OCI-LY3 (cell line): Measurements from ENCODE around the gene HHAT.

Experiments used
- H2AFZ ChIP-seq: fragments of 200-600, 300-600 bp; shearing (Covaris generic); 2 replicates; pipeline ENCODE4 v1.6.0; 2014; ENCODE audit warnings: antibody characterized with exemption, low read depth, low read length
- H3K27ac ChIP-seq: fragments of 200-600, 300-600 bp; sonication (generic); 2 replicates; pipeline ENCODE4 v1.5.1; 2014; ENCODE audit warnings: mild to moderate bottlenecking, low read length, moderate library complexity, mixed read lengths
- H3K27me3 ChIP-seq: fragments of 200-600, 300-600 bp; sonication (generic); 2 replicates; pipeline ENCODE4 v1.6.1; 2014; ENCODE audit warnings: low read depth, low read length, mixed read lengths
- H3K36me3 ChIP-seq: fragments of 200-600, 300-600 bp; sonication (generic); replicated peaks from 2 replicates; pipeline ENCODE3; 2014; ENCODE audit warnings: low read depth, low read length, mixed read lengths
- H3K4me1 ChIP-seq: fragments of 300-600, 200-600 bp; sonication (generic); 2 replicates; pipeline ENCODE4 v1.6.1; 2014; ENCODE audit warnings: low read length, mixed read lengths
- H3K4me2 ChIP-seq: fragments of 200-600, 300-600 bp; sonication (generic); 2 replicates; pipeline ENCODE4 v1.6.1; 2014; ENCODE audit warnings: low read length, mixed read lengths
- H3K4me3 ChIP-seq: fragments of 300-600, 200-600 bp; sonication (generic); 2 replicates; pipeline ENCODE4 v1.5.1; 2014; ENCODE audit warnings: antibody characterized with exemption, mild to moderate bottlenecking, low read length, moderate library complexity
- H3K79me2 ChIP-seq: fragments of 300-600, 200-600 bp; shearing (Covaris generic); 2 replicates; pipeline ENCODE4 v1.6.1; 2014; ENCODE audit warnings: mild to moderate bottlenecking, low read length, mixed read lengths
- H3K9ac ChIP-seq: fragments of 300-600, 200-600 bp; shearing (Covaris generic); 2 replicates; pipeline ENCODE4 v1.6.0; 2014; ENCODE audit warnings: mild to moderate bottlenecking, low read length, moderate library complexity
- H3K9me3 ChIP-seq: fragments of 200-600, 300-600 bp; shearing (Covaris generic); 2 replicates; pipeline ENCODE4 v1.6.1; 2014; ENCODE audit warnings: low read length, mixed read lengths; ENCODE audit not compliant: insufficient read depth
- H4K20me1 ChIP-seq: fragments of 200-600, 300-600 bp; sonication (generic); 2 replicates; pipeline ENCODE4 v1.6.1; 2016; ENCODE audit warnings: low read length, mixed read lengths; ENCODE audit not compliant: insufficient read depth
- EZH2phosphoT487 ChIP-seq: fragments of 200-600 bp; shearing (Covaris generic); IDR thresholded peaks from 2 replicates; pipeline ENCODE4 v1.6.1; 2018; ENCODE audit warnings: antibody characterized with exemption, mixed run types, low read depth
- TF ChIP-seq, protein P1 (sequence below): fragments of 200-600, 300-600 bp; sonication (generic); IDR thresholded peaks from 2 replicates; pipeline ENCODE4 v1.5.1; 2014; ENCODE audit warnings: antibody characterized with exemption, low read length, low read depth

Gene HHAT

DNA sequence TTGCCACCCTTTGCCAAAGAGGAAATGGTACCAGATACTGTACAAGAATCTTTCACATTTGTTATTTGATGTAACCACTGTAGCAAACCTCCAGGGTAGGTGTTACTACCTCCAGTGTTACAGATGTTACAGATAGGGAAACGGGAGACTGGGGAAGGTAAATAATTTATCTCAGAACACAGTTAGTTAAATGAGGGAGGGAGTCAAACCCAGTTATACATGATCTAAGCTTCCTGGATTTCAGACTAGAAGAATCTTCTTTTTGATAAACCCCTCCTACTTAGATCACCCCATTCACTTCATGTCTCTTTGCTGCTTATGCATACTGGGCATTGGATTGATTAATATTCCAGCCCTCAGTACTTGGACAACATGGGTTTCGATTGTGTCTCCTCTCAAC lies 276.4 kb downstream of the HHAT start:
- Histone ChIP-seq H3K4me2 (no peak overlapping the region), H3K4me1 (no peaks in the 10 kb centered on the region), H2AFZ (no peak overlapping the region), H3K4me3 (no peak overlapping the region), H4K20me1 (no peaks in the 10 kb centered on the region), H3K27ac (no peak overlapping the region), H3K9me3 (no peaks in the 10 kb centered on the region), H3K9ac (no peak overlapping the region), H3K27me3 (no peaks in the 10 kb centered on the region; the same call in 1 of the 2 replicates), H3K79me2 (no peaks in the 10 kb centered on the region), H3K36me3 (no peaks in the 10 kb centered on the region)
- TF ChIP-seq, protein P1, sequence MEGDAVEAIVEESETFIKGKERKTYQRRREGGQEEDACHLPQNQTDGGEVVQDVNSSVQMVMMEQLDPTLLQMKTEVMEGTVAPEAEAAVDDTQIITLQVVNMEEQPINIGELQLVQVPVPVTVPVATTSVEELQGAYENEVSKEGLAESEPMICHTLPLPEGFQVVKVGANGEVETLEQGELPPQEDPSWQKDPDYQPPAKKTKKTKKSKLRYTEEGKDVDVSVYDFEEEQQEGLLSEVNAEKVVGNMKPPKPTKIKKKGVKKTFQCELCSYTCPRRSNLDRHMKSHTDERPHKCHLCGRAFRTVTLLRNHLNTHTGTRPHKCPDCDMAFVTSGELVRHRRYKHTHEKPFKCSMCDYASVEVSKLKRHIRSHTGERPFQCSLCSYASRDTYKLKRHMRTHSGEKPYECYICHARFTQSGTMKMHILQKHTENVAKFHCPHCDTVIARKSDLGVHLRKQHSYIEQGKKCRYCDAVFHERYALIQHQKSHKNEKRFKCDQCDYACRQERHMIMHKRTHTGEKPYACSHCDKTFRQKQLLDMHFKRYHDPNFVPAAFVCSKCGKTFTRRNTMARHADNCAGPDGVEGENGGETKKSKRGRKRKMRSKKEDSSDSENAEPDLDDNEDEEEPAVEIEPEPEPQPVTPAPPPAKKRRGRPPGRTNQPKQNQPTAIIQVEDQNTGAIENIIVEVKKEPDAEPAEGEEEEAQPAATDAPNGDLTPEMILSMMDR, result no peak
- no peak for TF ChIP-seq EZH2phosphoT487

GRCh38 chr1:210607361-210607760 lies 278.7 kb downstream of the HHAT start:
- Histone ChIP-seq H3K27ac (no peak overlapping the region), H3K4me3 (no peak overlapping the region), H4K20me1 (no peaks in the 10 kb centered on the region), H2AFZ (no peak overlapping the region), H3K4me2 (no peak overlapping the region), H3K27me3 (no peaks in the 10 kb centered on the region; the same call in 1 of the 2 replicates), H3K9me3 (no peaks in the 10 kb centered on the region), H3K9ac (no peak overlapping the region), H3K79me2 (no peaks in the 10 kb centered on the region), H3K36me3 (no peaks in the 10 kb centered on the region), H3K4me1 (no peaks in the 10 kb centered on the region)
- TF ChIP-seq, protein P1, result no peak
- no peak for TF ChIP-seq EZH2phosphoT487

DNA sequence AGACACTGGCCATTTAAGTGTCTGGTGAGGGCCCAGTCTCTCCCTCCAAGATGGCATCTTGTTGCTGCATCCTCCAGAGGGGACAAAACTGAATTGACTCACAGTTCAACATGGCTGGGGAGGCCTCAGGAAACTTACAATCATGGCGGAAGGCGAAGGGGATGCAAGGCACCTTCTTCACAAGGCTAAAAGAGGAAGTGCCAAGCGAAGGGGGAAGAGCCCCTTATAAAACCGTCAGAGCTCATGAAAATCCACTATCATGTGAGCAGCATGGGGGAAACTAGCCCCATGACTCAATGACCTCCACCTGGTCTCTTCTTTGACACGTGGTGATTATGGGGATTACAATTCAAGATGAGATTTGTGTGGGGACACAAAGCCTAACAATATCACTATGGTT lies 280.1 kb downstream of the HHAT start:
- no peak overlapping the region for H3K4me2 ChIP-seq
- H3K36me3 ChIP-seq, result no peaks in the 10 kb centered on the region
- H3K79me2 ChIP-seq, result no peaks in the 10 kb centered on the region
- TF ChIP-seq EZH2phosphoT487, result no peak
- TF ChIP-seq, protein P1, result no peak
- H3K4me1 ChIP-seq, result no peaks in the 10 kb centered on the region
- H3K9ac ChIP-seq, result no peak overlapping the region
- H3K4me3 ChIP-seq, result no peak overlapping the region
- H3K27ac ChIP-seq, result no peak overlapping the region
- no peak overlapping the region for H2AFZ ChIP-seq
- no peaks in the 10 kb centered on the region for H4K20me1 ChIP-seq
- H3K9me3 ChIP-seq, result no peaks in the 10 kb centered on the region
- H3K27me3 ChIP-seq, result no peaks in the 10 kb centered on the region; the same call in 1 of the 2 replicates

DNA sequence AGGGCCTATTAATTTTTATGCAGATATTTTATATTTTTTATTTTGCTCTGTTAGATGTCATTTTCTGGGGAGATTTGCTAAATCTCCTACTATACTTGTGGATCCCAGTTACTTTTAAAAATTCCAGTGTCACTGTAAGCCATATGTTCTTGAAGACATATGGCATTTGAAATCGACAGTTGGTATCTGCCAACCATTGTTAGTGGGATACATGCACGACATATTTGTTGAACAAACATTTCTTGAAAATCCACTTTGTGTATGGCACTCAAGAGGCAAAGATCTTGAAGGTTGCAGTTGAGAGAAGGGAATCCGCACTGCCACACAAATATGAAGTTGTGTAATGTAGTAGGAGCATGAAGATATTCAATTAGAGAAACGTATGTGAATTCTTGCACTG lies 287.7 kb downstream of the HHAT start:
- TF ChIP-seq, protein P1, result no peak
- TF ChIP-seq EZH2phosphoT487, result no peak
- no peaks in the 10 kb centered on the region for H4K20me1 ChIP-seq
- no peak overlapping the region for H3K27ac ChIP-seq
- H3K4me2 ChIP-seq, result no peak overlapping the region
- no peaks in the 10 kb centered on the region for H3K9me3 ChIP-seq
- H3K4me1 ChIP-seq, result no peaks in the 10 kb centered on the region
- H3K27me3 ChIP-seq, result peaks cover 28% of the 10 kb centered on the region
- no peaks in the 10 kb centered on the region for H3K79me2 ChIP-seq
- H2AFZ ChIP-seq, result no peak overlapping the region
- no peak overlapping the region for H3K4me3 ChIP-seq
- no peaks in the 10 kb centered on the region for H3K36me3 ChIP-seq
- no peak overlapping the region for H3K9ac ChIP-seq
